OCI-LY3 (cell line): Measurements from ENCODE around the gene AFP.

ENCODE experiments used
- EZH2phosphoT487 ChIP-seq: fragments of 200-600 bp; shearing (Covaris generic); IDR thresholded peaks from 2 replicates; pipeline ENCODE4 v1.6.1; 2018; ENCODE audit warnings: antibody characterized with exemption, mixed run types, low read depth
- TF ChIP-seq, protein P1 (sequence below): fragments of 200-600, 300-600 bp; sonication (generic); IDR thresholded peaks from 2 replicates; pipeline ENCODE4 v1.5.1; 2014; ENCODE audit warnings: antibody characterized with exemption, low read length, low read depth

DNA sequence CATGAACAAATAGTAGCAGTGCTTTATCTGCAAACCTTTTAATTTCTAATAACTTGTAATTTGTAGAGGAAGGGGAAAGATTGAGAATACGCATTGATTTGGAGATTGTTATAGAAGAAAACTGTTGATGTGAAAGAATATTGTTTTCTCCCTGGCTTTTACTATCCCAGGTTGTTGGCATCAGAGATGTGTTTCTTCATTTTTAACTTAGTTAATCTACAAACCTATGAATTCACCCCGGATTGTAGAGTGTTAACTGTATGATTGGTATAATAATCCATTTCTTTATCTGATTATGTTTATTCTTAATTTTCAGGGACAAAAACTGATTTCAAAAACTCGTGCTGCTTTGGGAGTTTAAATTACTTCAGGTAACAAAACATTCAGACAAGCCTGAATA lies 18.9 kb downstream of the AFP start:
- TF ChIP-seq, protein P1, sequence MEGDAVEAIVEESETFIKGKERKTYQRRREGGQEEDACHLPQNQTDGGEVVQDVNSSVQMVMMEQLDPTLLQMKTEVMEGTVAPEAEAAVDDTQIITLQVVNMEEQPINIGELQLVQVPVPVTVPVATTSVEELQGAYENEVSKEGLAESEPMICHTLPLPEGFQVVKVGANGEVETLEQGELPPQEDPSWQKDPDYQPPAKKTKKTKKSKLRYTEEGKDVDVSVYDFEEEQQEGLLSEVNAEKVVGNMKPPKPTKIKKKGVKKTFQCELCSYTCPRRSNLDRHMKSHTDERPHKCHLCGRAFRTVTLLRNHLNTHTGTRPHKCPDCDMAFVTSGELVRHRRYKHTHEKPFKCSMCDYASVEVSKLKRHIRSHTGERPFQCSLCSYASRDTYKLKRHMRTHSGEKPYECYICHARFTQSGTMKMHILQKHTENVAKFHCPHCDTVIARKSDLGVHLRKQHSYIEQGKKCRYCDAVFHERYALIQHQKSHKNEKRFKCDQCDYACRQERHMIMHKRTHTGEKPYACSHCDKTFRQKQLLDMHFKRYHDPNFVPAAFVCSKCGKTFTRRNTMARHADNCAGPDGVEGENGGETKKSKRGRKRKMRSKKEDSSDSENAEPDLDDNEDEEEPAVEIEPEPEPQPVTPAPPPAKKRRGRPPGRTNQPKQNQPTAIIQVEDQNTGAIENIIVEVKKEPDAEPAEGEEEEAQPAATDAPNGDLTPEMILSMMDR: no peak
- no peak for TF ChIP-seq EZH2phosphoT487
